Neuronal stem cell (in vitro differentiated cells): ENCODE results near the gene ARFGAP3.

Experiments used
- DNase-seq: peaks from one replicate; pipeline ENCODE4 v3.0.0-alpha.2; 2013; ENCODE audit warnings: low spot score
- H2AFZ ChIP-seq: one replicate; pipeline ENCODE4 v1.6.1; 2013; ENCODE audit warnings: mild to moderate bottlenecking, low read length, inconsistent platforms
- H2AK5ac ChIP-seq: 2 replicates; pipeline ENCODE4 v1.6.1; 2013; ENCODE audit warnings: low read depth, mild to moderate bottlenecking, inconsistent platforms, low read length, moderate library complexity, mixed read lengths
- H2BK120ac ChIP-seq: 2 replicates; pipeline ENCODE4 v1.6.1; 2013; ENCODE audit warnings: low read depth, mild to moderate bottlenecking, inconsistent platforms, low read length, moderate library complexity, mixed read lengths
- H2BK12ac ChIP-seq: one replicate; pipeline ENCODE4 v1.6.1; 2013; ENCODE audit warnings: low read length, inconsistent platforms
- H2BK15ac ChIP-seq: 2 replicates; pipeline ENCODE4 v1.6.1; 2013; ENCODE audit warnings: mild to moderate bottlenecking, low read length, inconsistent platforms, mixed read lengths
- H2BK5ac ChIP-seq: one replicate; pipeline ENCODE4 v1.6.1; 2013; ENCODE audit warnings: inconsistent platforms, mild to moderate bottlenecking, low read length, moderate library complexity
- H3K14ac ChIP-seq: one replicate; pipeline ENCODE4 v1.6.1; 2013; ENCODE audit warnings: low read length, inconsistent platforms
- H3K18ac ChIP-seq: 2 replicates; pipeline ENCODE4 v1.6.1; 2013; ENCODE audit warnings: low read length, inconsistent platforms
- H3K23ac ChIP-seq: 2 replicates; pipeline ENCODE4 v1.6.1; 2013; ENCODE audit warnings: low read depth, mild to moderate bottlenecking, mixed read lengths, low read length, inconsistent platforms; ENCODE audit not compliant: poor library complexity
- H3K27ac ChIP-seq: replicated peaks from 3 replicates; pipeline ENCODE4 v1.5.1; 2013; ENCODE audit warnings: low read length, inconsistent platforms
- H3K27me3 ChIP-seq, 3 experiments: 2 replicates each; pipeline ENCODE4 v1.6.1; 2013; ENCODE audit warnings: low read length in 3 of 3, mild to moderate bottlenecking in 2 of 3, inconsistent platforms in 1 of 3, low read depth in 1 of 3, mixed read lengths in 1 of 3, moderate library complexity in 1 of 3; ENCODE audit not compliant: control insufficient read depth in 3 of 3, insufficient read depth in 3 of 3
- H3K36me3 ChIP-seq, 2 donors: replicated peaks in 1 of 2; 2 replicates each; pipeline ENCODE4 v1.6.1; 2013; ENCODE audit warnings: low read length in 2 of 2; ENCODE audit not compliant: control insufficient read depth in 2 of 2, insufficient read depth in 2 of 2
- H3K4ac ChIP-seq: 2 replicates; pipeline ENCODE4 v1.6.1; 2013; ENCODE audit warnings: inconsistent platforms, mild to moderate bottlenecking, low read length, moderate library complexity
- H3K4me1 ChIP-seq, 2 donors: 1 replicate in 1 of 2; 2 replicates in 1 of 2; pipeline ENCODE4 v1.6.1; 2013; ENCODE audit warnings: low read length in 2 of 2, low read depth in 1 of 2; ENCODE audit not compliant: control insufficient read depth in 2 of 2, insufficient read depth in 1 of 2
- H3K4me2 ChIP-seq: one replicate; pipeline ENCODE4 v1.6.1; 2013; ENCODE audit warnings: mild to moderate bottlenecking, low read length, inconsistent platforms; ENCODE audit not compliant: insufficient read depth, poor library complexity, severe bottlenecking
- H3K4me3 ChIP-seq, 2 donors: 2 replicates each; pipeline ENCODE4 v1.5.1; 2013; ENCODE audit warnings: low read length in 2 of 2, mild to moderate bottlenecking in 2 of 2, inconsistent platforms in 1 of 2, moderate library complexity in 1 of 2
- H3K79me1 ChIP-seq: one replicate; pipeline ENCODE4 v1.6.1; 2013; ENCODE audit warnings: low read depth, mild to moderate bottlenecking, inconsistent platforms, low read length, moderate library complexity
- H3K9ac ChIP-seq: one replicate; pipeline ENCODE4 v1.6.1; 2013; ENCODE audit warnings: mild to moderate bottlenecking, low read depth, low read length, inconsistent platforms; ENCODE audit not compliant: poor library complexity
- H3K9me3 ChIP-seq, 2 donors: replicated peaks in 1 of 2; 2 replicates each; pipeline versions ENCODE3 to v1.6.1; 2013; ENCODE audit warnings: low read length in 2 of 2, mild to moderate bottlenecking in 2 of 2, inconsistent platforms in 1 of 2, low read depth in 1 of 2, mixed read lengths in 1 of 2, moderate library complexity in 1 of 2; ENCODE audit not compliant: control insufficient read depth in 2 of 2, insufficient read depth in 1 of 2
- H4K8ac ChIP-seq: one replicate; pipeline ENCODE4 v1.6.1; 2013; ENCODE audit warnings: low read depth, mild to moderate bottlenecking, inconsistent platforms, low read length, moderate library complexity
- H4K91ac ChIP-seq: one replicate; pipeline ENCODE4 v1.6.1; 2013; ENCODE audit warnings: low read length, low read depth, mild to moderate bottlenecking, inconsistent platforms; ENCODE audit not compliant: poor library complexity
- WGBS, 2 donors: extraction: QIAGEN DNeasy Blood & Tissue Kit; methylation state at CpG; one replicate each; pipeline ENCODE4 v1.1.7; 2013; ENCODE audit warnings: missing lambda C conversion rate in 2 of 2, mixed read lengths in 1 of 2; ENCODE audit not compliant: insufficient read length in 2 of 2, insufficient replicate concordance in 1 of 2; ENCODE audit errors: extremely low coverage in 2 of 2; 5-methylcytosine and 5-hydroxymethylcytosine counted together

The ARFGAP3 gene

GRCh38 chr22:42814616-42815015, 42.5 kb downstream of the ARFGAP3 start:
- H3K36me3 ChIP-seq = peaks cover 2 to 69% of the 10 kb centered on the region in 2 donors
- no peak overlapping the region for H2AK5ac ChIP-seq
- no CpG with 5 or more reads among the region's 2 CpGs for WGBS, 2 donors
- peaks cover 2 to 3% of the 10 kb centered on the region in 2 donors for H3K4me1 ChIP-seq
- peaks cover 0 to 4% of the 10 kb centered on the region in 2 donors for H3K9me3 ChIP-seq
- no peak overlapping the region for H2BK15ac ChIP-seq
- no peak overlapping the region for H3K4ac ChIP-seq
- H4K8ac ChIP-seq = no peak overlapping the region
- H3K18ac ChIP-seq = no peak overlapping the region
- no peak for DNase-seq
- H3K27ac ChIP-seq = no peak overlapping the region
- H3K4me2 ChIP-seq = no peak overlapping the region
- H3K79me1 ChIP-seq = no peaks in the 10 kb centered on the region
- no peak overlapping the region for H2AFZ ChIP-seq
- H2BK120ac ChIP-seq = no peak overlapping the region
- no peak overlapping the region for H2BK5ac ChIP-seq
- peaks cover 0 to 1% (median 0%) of the 10 kb centered on the region in 3 experiments for H3K27me3 ChIP-seq
- no peak overlapping the region for H3K4me3 ChIP-seq
- no peak overlapping the region for H3K23ac ChIP-seq
- no peak overlapping the region for H2BK12ac ChIP-seq
- H4K91ac ChIP-seq = no peak overlapping the region
- no peak overlapping the region for H3K14ac ChIP-seq
- H3K9ac ChIP-seq = no peak overlapping the region

- Histone ChIP-seq H3K18ac (no peak overlapping the region), H3K9me3 (peaks cover 0 to 4% of the 10 kb centered on the region in 2 donors), H3K79me1 (no peaks in the 10 kb centered on the region), H3K4ac (no peak overlapping the region), H2AFZ (no peak overlapping the region), H3K27me3 (peaks cover 0 to 1% (median 0%) of the 10 kb centered on the region in 3 experiments), H4K91ac (no peak overlapping the region), H3K4me2 (no peak overlapping the region), H2BK15ac (no peak overlapping the region), H3K14ac (no peak overlapping the region), H2BK12ac (no peak overlapping the region), H2BK5ac (no peak overlapping the region), H3K36me3 (peaks cover 2 to 70% of the 10 kb centered on the region in 2 donors), H3K9ac (no peak overlapping the region), H2AK5ac (no peak overlapping the region), H3K4me1 (peaks cover 2 to 3% of the 10 kb centered on the region in 2 donors), H2BK120ac (no peak overlapping the region), H3K4me3 (no peak overlapping the region), H4K8ac (no peak overlapping the region), H3K23ac (no peak overlapping the region), H3K27ac (no peak overlapping the region)
- DNase-seq = no peak
- WGBS, 2 donors = no CpG with 5 or more reads among the region's 2 CpGs
These were observed 42.9 kb downstream of the ARFGAP3 start for GRCh38 chr22:42814215-42814614.

GRCh38 chr22:42813501-42813900, 43.6 kb downstream of the ARFGAP3 start:
- Histone ChIP-seq H3K27me3 (peaks cover 0 to 1% (median 0%) of the 10 kb centered on the region in 3 experiments), H3K36me3 (peaks cover 2 to 77% of the 10 kb centered on the region in 2 donors), H3K14ac (no peak overlapping the region), H3K18ac (no peak overlapping the region), H3K9me3 (peaks cover 0 to 4% of the 10 kb centered on the region in 2 donors), H4K91ac (no peak overlapping the region), H2BK12ac (no peak overlapping the region), H3K4me3 (no peak overlapping the region), H2BK15ac (no peak overlapping the region), H3K27ac (no peak overlapping the region), H3K4me2 (no peak overlapping the region), H4K8ac (no peak overlapping the region), H2AK5ac (no peak overlapping the region), H3K4me1 (peaks cover 2 to 3% of the 10 kb centered on the region in 2 donors), H2AFZ (no peak overlapping the region), H3K23ac (no peak overlapping the region), H3K79me1 (no peaks in the 10 kb centered on the region), H3K9ac (no peak overlapping the region), H3K4ac (no peak overlapping the region), H2BK120ac (no peak overlapping the region), H2BK5ac (no peak overlapping the region)
- no CpG with 5 or more reads among the region's 7 CpGs for WGBS, 2 donors
- no peak for DNase-seq

- Histone ChIP-seq H3K23ac (no peak overlapping the region), H2BK120ac (no peak overlapping the region), H3K9ac (no peak overlapping the region), H3K9me3 (peaks cover 0 to 4% of the 10 kb centered on the region in 2 donors), H3K79me1 (no peaks in the 10 kb centered on the region), H2BK15ac (no peak overlapping the region), H4K91ac (no peak overlapping the region), H3K4me3 (no peak overlapping the region), H3K4ac (no peak overlapping the region), H4K8ac (no peak overlapping the region), H2AFZ (no peak overlapping the region), H3K4me2 (no peak overlapping the region), H3K36me3 (peaks cover 3 to 89% of the 10 kb centered on the region in 2 donors), H3K4me1 (peaks cover 3 to 5% of the 10 kb centered on the region in 2 donors), H3K14ac (no peak overlapping the region), H3K18ac (no peak overlapping the region), H3K27me3 (peaks cover 0 to 1% (median 0%) of the 10 kb centered on the region in 3 experiments), H2AK5ac (no peak overlapping the region), H2BK5ac (no peak overlapping the region), H3K27ac (no peak overlapping the region), H2BK12ac (no peak overlapping the region)
- no peak for DNase-seq
- no CpG with 5 or more reads among the region's 2 CpGs for WGBS, 2 donors
These were observed 45.6 kb downstream of the ARFGAP3 start for GRCh38 chr22:42811459-42811858.
